Liver (tissue), 9 donors: ENCODE data around the gene CELA1. TPM values are rescaled to one million over a fixed set of nuclear protein-coding genes. Genes with fewer than 3 reads are reported as not detected.

Experiments used
- DNase-seq: peaks from one replicate; pipeline ENCODE4 v3.0.0-alpha.2; 2017; ENCODE audit warnings: low spot score
- H3K27ac ChIP-seq, 2 donors: one replicate each; pipeline ENCODE4 v1.7.0; 2013; ENCODE audit warnings: inconsistent platforms in 2 of 2, low read length in 2 of 2, control low read depth in 1 of 2, low read depth in 1 of 2, mild to moderate bottlenecking in 1 of 2
- H3K27me3 ChIP-seq, 4 donors: one replicate each; pipeline versions ENCODE4 v1.6.1 to v1.7.0; 2013; ENCODE audit warnings: low read length in 3 of 4, inconsistent platforms in 1 of 4, mild to moderate bottlenecking in 1 of 4, moderate library complexity in 1 of 4; ENCODE audit not compliant: control insufficient read depth in 4 of 4, insufficient read depth in 4 of 4
- H3K36me3 ChIP-seq, 4 donors: one replicate each; pipeline versions ENCODE4 v1.6.1 to v1.7.0; 2013; ENCODE audit warnings: low read length in 3 of 4, mild to moderate bottlenecking in 3 of 4, low read depth in 1 of 4, moderate library complexity in 1 of 4; ENCODE audit not compliant: control insufficient read depth in 4 of 4, insufficient read depth in 3 of 4
- H3K4me1 ChIP-seq, 4 donors: one replicate each; pipeline versions ENCODE4 v1.6.1 to v1.7.0; 2013; ENCODE audit warnings: low read length in 3 of 4, mild to moderate bottlenecking in 3 of 4, moderate library complexity in 1 of 4; ENCODE audit not compliant: control insufficient read depth in 4 of 4, insufficient read depth in 4 of 4
- H3K4me3 ChIP-seq, 3 donors: one replicate each; pipeline versions ENCODE4 v1.6.1 to v1.7.0; 2013; ENCODE audit warnings: low read length in 3 of 3, control low read depth in 1 of 3, low read depth in 1 of 3, mild to moderate bottlenecking in 1 of 3
- H3K9ac ChIP-seq, 2 donors: one replicate each; pipeline ENCODE4 v1.7.0; 2013; ENCODE audit warnings: low read length in 2 of 2, mild to moderate bottlenecking in 2 of 2, moderate library complexity in 2 of 2, control low read depth in 1 of 2, low read depth in 1 of 2
- H3K9me3 ChIP-seq, 4 donors: one replicate each; pipeline versions ENCODE4 v1.6.1 to v1.7.0; 2013; ENCODE audit warnings: low read length in 3 of 4; ENCODE audit not compliant: control insufficient read depth in 4 of 4
- EGR1 ChIP-seq, 2 donors: IDR thresholded peaks; 2 replicates each; pipeline ENCODE4 v1.6.1; 2016 to 2018; ENCODE audit warnings: antibody characterized with exemption in 2 of 2, low read depth in 2 of 2
- FOXA2 ChIP-seq: IDR thresholded peaks from 2 replicates; pipeline ENCODE4 v1.6.1; 2016; ENCODE audit warnings: antibody characterized with exemption
- GABPA ChIP-seq, 2 donors: IDR thresholded peaks in 1 of 2; conservative IDR thresholded peaks in 1 of 2; 2 replicates each; pipeline ENCODE4 v1.6.1; 2016; ENCODE audit warnings: antibody characterized with exemption in 2 of 2, mild to moderate bottlenecking in 1 of 2, moderate library complexity in 1 of 2
- HNF4A ChIP-seq, 2 donors: conservative IDR thresholded peaks; 2 replicates each; pipeline ENCODE4 v1.6.1; 2016; ENCODE audit warnings: antibody characterized with exemption in 2 of 2, mild to moderate bottlenecking in 2 of 2
- HNF4G ChIP-seq: IDR thresholded peaks from 2 replicates; pipeline ENCODE4 v1.6.1; 2016; ENCODE audit warnings: antibody characterized with exemption
- NR2F2 ChIP-seq: IDR thresholded peaks from 2 replicates; pipeline ENCODE4 v1.6.1; 2016; ENCODE audit warnings: antibody characterized with exemption
- REST ChIP-seq: IDR thresholded peaks from 2 replicates; pipeline ENCODE4 v1.6.1; 2016; ENCODE audit warnings: antibody characterized with exemption, mild to moderate bottlenecking
- RXRA ChIP-seq, 2 donors: IDR thresholded peaks; 2 replicates each; pipeline ENCODE4 v1.6.1; 2017 to 2018; ENCODE audit warnings: antibody characterized with exemption in 2 of 2, mild to moderate bottlenecking in 1 of 2
- SP1 ChIP-seq: IDR thresholded peaks from 2 replicates; pipeline ENCODE4 v1.6.1; 2018; ENCODE audit warnings: antibody characterized with exemption, mild to moderate bottlenecking
- TAF1 ChIP-seq: conservative IDR thresholded peaks from 2 replicates; pipeline ENCODE4 v1.6.1; 2016; ENCODE audit warnings: antibody characterized with exemption, mild to moderate bottlenecking
- YY1 ChIP-seq: IDR thresholded peaks from 2 replicates; pipeline ENCODE4 v1.6.1; 2016; ENCODE audit warnings: antibody characterized with exemption, mild to moderate bottlenecking
- WGBS: extraction: QIAGEN DNeasy Blood & Tissue Kit; methylation state at CpG from one replicate; pipeline ENCODE4 v1.1.7; 2013; 5-methylcytosine and 5-hydroxymethylcytosine counted together
- polyA plus RNA-seq, 2 donors: library from polyadenylated mRNA; stranded (reverse) in 1 of 2; unstranded in 1 of 2; fragments of 200-250 nt in 1 of 2; fragments of >200 nt in 1 of 2; fragmentation: Nextera tagmentation in 1 of 2; extraction: Ambion mirVana in 1 of 2; gene quantifications; one replicate each; pipeline versions ENCODE4 v1.2.1 to v1.2.3, GENCODE V29; 2013 to 2015
- total RNA-seq, 2 donors: library from RNA; depleted of rRNA; stranded (reverse); fragments of >200 nt; gene quantifications; one replicate each; pipeline ENCODE4 v1.2.3, GENCODE V29; 2014
- TF ChIP-seq, protein P1 (sequence below): IDR thresholded peaks from 2 replicates; pipeline ENCODE4 v1.6.1; 2016; ENCODE audit warnings: antibody characterized with exemption
- TF ChIP-seq, protein P2 (sequence below): fragments of 150-350 bp; IDR thresholded peaks from 2 replicates; pipeline ENCODE4 v1.5.1; 2017; ENCODE audit warnings: improper control_type of control experiment, low read depth, low read length; ENCODE audit not compliant: missing input control
- donor health status: healthy.
- donor health status: healthy.
- donor health status: healthy.
- donor health status: healthy.
- donor health status: healthy.

The CELA1 gene
- total and polyA plus RNA-seq, 4 donors = not detected

GRCh38 chr12:51383269-51383905 is 36.9 kb upstream of the CELA1 start:
- no peak overlapping the region for H3K27ac ChIP-seq
- no peak overlapping the region for H3K9ac ChIP-seq
- H3K4me3 ChIP-seq = no peak overlapping the region
- no peak for TF ChIP-seq SP1
- no peak for TF ChIP-seq EGR1 (IDR thresholded peaks at IDR 0.05; ENCODE audit: low read depth in 2 of 2)
- no peak for TF ChIP-seq FOXA2
- TF ChIP-seq, protein P1, sequence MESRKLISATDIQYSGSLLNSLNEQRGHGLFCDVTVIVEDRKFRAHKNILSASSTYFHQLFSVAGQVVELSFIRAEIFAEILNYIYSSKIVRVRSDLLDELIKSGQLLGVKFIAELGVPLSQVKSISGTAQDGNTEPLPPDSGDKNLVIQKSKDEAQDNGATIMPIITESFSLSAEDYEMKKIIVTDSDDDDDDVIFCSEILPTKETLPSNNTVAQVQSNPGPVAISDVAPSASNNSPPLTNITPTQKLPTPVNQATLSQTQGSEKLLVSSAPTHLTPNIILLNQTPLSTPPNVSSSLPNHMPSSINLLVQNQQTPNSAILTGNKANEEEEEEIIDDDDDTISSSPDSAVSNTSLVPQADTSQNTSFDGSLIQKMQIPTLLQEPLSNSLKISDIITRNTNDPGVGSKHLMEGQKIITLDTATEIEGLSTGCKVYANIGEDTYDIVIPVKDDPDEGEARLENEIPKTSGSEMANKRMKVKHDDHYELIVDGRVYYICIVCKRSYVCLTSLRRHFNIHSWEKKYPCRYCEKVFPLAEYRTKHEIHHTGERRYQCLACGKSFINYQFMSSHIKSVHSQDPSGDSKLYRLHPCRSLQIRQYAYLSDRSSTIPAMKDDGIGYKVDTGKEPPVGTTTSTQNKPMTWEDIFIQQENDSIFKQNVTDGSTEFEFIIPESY = no peak
- no peak for TF ChIP-seq REST
- no peak for TF ChIP-seq HNF4A (conservative IDR thresholded peaks at IDR 0.05)
- TF ChIP-seq TAF1 = no peak
- no peaks in the 10 kb centered on the region for H3K9me3 ChIP-seq
- H3K27me3 ChIP-seq = no peaks in the 10 kb centered on the region
- WGBS = 71% methylated on average over 6 of the region's 6 CpGs
- DNase-seq = no peak
- H3K4me1 ChIP-seq = no peaks in the 10 kb centered on the region
- no peaks in the 10 kb centered on the region for H3K36me3 ChIP-seq

- TF ChIP-seq FOXA2 (no peak), NR2F2 (no peak), YY1 (no peak), RXRA (IDR thresholded peaks at IDR 0.05) (no peak), HNF4G (no peak)
- no peaks in the 10 kb centered on the region for H3K36me3 ChIP-seq
- no peaks in the 10 kb centered on the region for H3K9me3 ChIP-seq
- 96% methylated on average over 7 of the region's 7 CpGs for WGBS
- H3K4me3 ChIP-seq = no peak overlapping the region
- H3K9ac ChIP-seq = no peak overlapping the region
- no peaks in the 10 kb centered on the region for H3K4me1 ChIP-seq
- DNase-seq = no peak
- no peaks in the 10 kb centered on the region for H3K27me3 ChIP-seq
- H3K27ac ChIP-seq = no peak overlapping the region
These were observed 35.7 kb upstream of the CELA1 start for GRCh38 chr12:51382173-51382572.

DNA sequence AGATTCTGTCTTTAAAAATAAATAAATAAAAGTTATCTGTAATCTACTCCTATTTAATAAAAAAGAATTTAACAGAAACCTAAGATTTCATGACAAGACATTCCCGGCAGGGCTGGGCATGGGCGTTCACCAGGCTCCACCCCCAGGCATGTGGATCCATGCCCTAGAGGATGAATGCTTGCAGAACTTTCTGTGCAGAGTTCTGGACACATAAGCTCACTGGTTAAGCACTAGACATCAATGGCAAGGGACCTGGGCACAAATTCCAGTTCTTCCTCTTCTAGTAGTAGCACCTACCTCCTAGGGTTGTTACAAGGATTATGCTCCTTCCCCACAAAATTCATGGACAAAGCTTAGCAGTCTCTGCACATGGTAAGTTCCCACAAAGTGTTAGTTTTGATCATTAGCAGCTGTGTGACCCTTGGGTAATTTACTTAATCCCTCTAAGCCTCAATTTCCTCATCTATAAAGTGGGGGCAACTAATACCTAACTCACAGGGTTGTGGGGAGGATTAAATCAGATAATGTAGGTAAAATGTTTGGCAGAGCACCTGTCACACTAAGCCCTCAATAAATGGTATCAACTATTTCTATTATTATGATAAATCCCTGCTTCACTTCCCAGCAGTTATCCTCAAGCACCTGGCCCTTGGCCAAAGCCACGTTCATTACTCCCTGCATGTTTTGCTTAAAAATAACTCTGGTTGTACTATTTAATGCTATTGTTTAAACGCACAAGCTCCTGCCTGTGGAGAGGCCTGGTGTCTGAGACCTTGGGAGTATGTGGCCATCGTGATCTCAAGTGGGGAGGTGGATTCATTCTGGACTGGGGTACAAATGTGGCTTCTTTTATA is 35.0 kb upstream of the CELA1 start:
- no peak for DNase-seq
- 71% methylated on average over 5 of the region's 5 CpGs for WGBS
- TF ChIP-seq, protein P2, sequence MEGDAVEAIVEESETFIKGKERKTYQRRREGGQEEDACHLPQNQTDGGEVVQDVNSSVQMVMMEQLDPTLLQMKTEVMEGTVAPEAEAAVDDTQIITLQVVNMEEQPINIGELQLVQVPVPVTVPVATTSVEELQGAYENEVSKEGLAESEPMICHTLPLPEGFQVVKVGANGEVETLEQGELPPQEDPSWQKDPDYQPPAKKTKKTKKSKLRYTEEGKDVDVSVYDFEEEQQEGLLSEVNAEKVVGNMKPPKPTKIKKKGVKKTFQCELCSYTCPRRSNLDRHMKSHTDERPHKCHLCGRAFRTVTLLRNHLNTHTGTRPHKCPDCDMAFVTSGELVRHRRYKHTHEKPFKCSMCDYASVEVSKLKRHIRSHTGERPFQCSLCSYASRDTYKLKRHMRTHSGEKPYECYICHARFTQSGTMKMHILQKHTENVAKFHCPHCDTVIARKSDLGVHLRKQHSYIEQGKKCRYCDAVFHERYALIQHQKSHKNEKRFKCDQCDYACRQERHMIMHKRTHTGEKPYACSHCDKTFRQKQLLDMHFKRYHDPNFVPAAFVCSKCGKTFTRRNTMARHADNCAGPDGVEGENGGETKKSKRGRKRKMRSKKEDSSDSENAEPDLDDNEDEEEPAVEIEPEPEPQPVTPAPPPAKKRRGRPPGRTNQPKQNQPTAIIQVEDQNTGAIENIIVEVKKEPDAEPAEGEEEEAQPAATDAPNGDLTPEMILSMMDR = no peak
- TF ChIP-seq GABPA (IDR thresholded peaks at IDR 0.05 in 1 of 2, conservative IDR thresholded peaks at IDR 0.05 in 1 of 2) = no peak
- H3K9ac ChIP-seq = no peak overlapping the region
- H3K36me3 ChIP-seq = no peaks in the 10 kb centered on the region
- no peaks in the 10 kb centered on the region for H3K4me1 ChIP-seq
- H3K4me3 ChIP-seq = no peak overlapping the region
- H3K27me3 ChIP-seq = no peaks in the 10 kb centered on the region
- no peak overlapping the region for H3K27ac ChIP-seq
- no peaks in the 10 kb centered on the region for H3K9me3 ChIP-seq
